NT2/D1 (cell line): ENCODE data around the gene CCT6A.
A peak's percentile ranks its signal among the peaks of the same experiment; 100 is the strongest.
"Not testable (repeated sequence)": the region's sequence is repeated elsewhere in the genome, so short reads cannot be mapped to it uniquely, and the experiment has no call there.

Experiments used
- DNase-seq: peaks from one replicate; pipeline ENCODE4 v3.0.0-alpha.2; 2011; ENCODE audit warnings: low read depth, low spot score
- H3K27me3 ChIP-seq: 2 replicates; pipeline ENCODE4 v1.6.0; 2011; ENCODE audit warnings: mild to moderate bottlenecking; ENCODE audit not compliant: insufficient read length, insufficient read depth
- H3K36me3 ChIP-seq: 2 replicates; pipeline ENCODE4 v1.6.1; 2011; ENCODE audit warnings: mild to moderate bottlenecking, low read length, mixed read lengths; ENCODE audit not compliant: insufficient read depth, insufficient read length
- H3K4me1 ChIP-seq: 2 replicates; pipeline ENCODE4 v1.5.1; 2011; ENCODE audit not compliant: insufficient read depth, insufficient read length
- H3K4me3 ChIP-seq: 2 replicates; pipeline ENCODE4 v1.5.1; 2011; ENCODE audit warnings: low read depth; ENCODE audit not compliant: insufficient read length
- H3K9ac ChIP-seq: 2 replicates; pipeline ENCODE4 v1.6.0; 2011; ENCODE audit warnings: low read depth; ENCODE audit not compliant: insufficient read length
- H3K9me3 ChIP-seq: 2 replicates; pipeline ENCODE4 v1.5.1; 2011; ENCODE audit warnings: mild to moderate bottlenecking, low read length; ENCODE audit not compliant: insufficient read depth
- SUZ12 ChIP-seq: IDR thresholded peaks from 2 replicates; pipeline ENCODE4 v1.6.1; 2011; ENCODE audit not compliant: insufficient read length, insufficient read depth; ENCODE audit errors: extremely low read depth
- YY1 ChIP-seq: IDR thresholded peaks from 2 replicates; pipeline ENCODE4 v1.6.1; 2011; ENCODE audit not compliant: insufficient read length, insufficient read depth
- ZNF274 ChIP-seq: IDR thresholded peaks from 2 replicates; pipeline ENCODE4 v1.6.1; 2011; ENCODE audit warnings: mild to moderate bottlenecking, low read depth, low read length

CCT6A gene

GRCh38 chr7:56105508-56105907 lies 53.9 kb downstream of the CCT6A start:
- no peak for TF ChIP-seq YY1
- TF ChIP-seq ZNF274: no peak
- TF ChIP-seq SUZ12: no peak
- H3K4me3 ChIP-seq: peak overlapping the region; percentile 91
- H3K9me3 ChIP-seq: no peaks in the 10 kb centered on the region
- no peaks in the 10 kb centered on the region for H3K27me3 ChIP-seq
- no peak for DNase-seq
- H3K4me1 ChIP-seq: no peaks in the 10 kb centered on the region
- H3K36me3 ChIP-seq: peaks cover 50% of the 10 kb centered on the region
- peak overlapping the region; percentile 85 for H3K9ac ChIP-seq

- Histone ChIP-seq H3K4me1 (no peaks in the 10 kb centered on the region), H3K9ac (peak within 1 kb of the TSS; percentile 85), H3K27me3 (no peaks in the 10 kb centered on the region), H3K36me3 (peaks cover 41% of the 10 kb centered on the region), H3K9me3 (no peaks in the 10 kb centered on the region), H3K4me3 (peak within 1 kb of the TSS; percentile 91)
- DNase-seq: peak; percentile 99
- no peak for TF ChIP-seq ZNF274
- TF ChIP-seq YY1: no peak
- TF ChIP-seq SUZ12: no peak
Observed at GRCh38 chr7:56106108-56107073, 54.8 kb downstream of the CCT6A start, which contains the start of gene CHCHD2. Gene CHCHD2, minus strand, starts transcription at chr7:56106476. Its CDS starts 63 bp downstream, at chr7:56106413.

- TF ChIP-seq SUZ12 (no peak), ZNF274 (no peak), YY1 (no peak)
Observed at GRCh38 chr7:56107954-56108258, 56.3 kb downstream of the CCT6A start.

GRCh38 chr7:56110611-56111010 lies 59.0 kb downstream of the CCT6A start:
- H3K36me3 ChIP-seq: no peaks in the 10 kb centered on the region
- H3K9me3 ChIP-seq: no peaks in the 10 kb centered on the region
- no peak for TF ChIP-seq ZNF274
- no peak for TF ChIP-seq YY1
- no peak for TF ChIP-seq SUZ12
- H3K9ac ChIP-seq: no peak overlapping the region
- no peaks in the 10 kb centered on the region for H3K4me1 ChIP-seq
- peaks cover 16% of the 10 kb centered on the region for H3K27me3 ChIP-seq
- H3K4me3 ChIP-seq: no peak overlapping the region
- no peak for DNase-seq

More at GRCh38 chr7:56107954-56108258, 56.3 kb downstream of the CCT6A start:
- Histone ChIP-seq H3K36me3 (peaks cover 26% of the 10 kb centered on the region), H3K4me1 (no peaks in the 10 kb centered on the region), H3K27me3 (peaks cover 3% of the 10 kb centered on the region), H3K9ac (no peak overlapping the region), H3K9me3 (no peaks in the 10 kb centered on the region), H3K4me3 (no peak overlapping the region)
- DNase-seq: no peak

GRCh38 chr7:56112244-56112643 lies 60.7 kb downstream of the CCT6A start:
- H3K4me3 ChIP-seq, H3K9me3 ChIP-seq: not testable (repeated sequence)

More at GRCh38 chr7:56112244-56112643, 60.7 kb downstream of the CCT6A start:
- not testable (repeated sequence) for DNase-seq, H3K4me1 ChIP-seq, H3K9ac ChIP-seq, H3K36me3 ChIP-seq
- peaks cover 32% of the 10 kb centered on the region for H3K27me3 ChIP-seq
